Brain pericyte (primary cell): ENCODE results near the gene NTNG1.

ENCODE experiments used
- DNase-seq: peaks from one replicate; pipeline ENCODE4 v3.0.0-alpha.2; 2012; ENCODE audit warnings: low read depth, low spot score

Gene NTNG1

DNA sequence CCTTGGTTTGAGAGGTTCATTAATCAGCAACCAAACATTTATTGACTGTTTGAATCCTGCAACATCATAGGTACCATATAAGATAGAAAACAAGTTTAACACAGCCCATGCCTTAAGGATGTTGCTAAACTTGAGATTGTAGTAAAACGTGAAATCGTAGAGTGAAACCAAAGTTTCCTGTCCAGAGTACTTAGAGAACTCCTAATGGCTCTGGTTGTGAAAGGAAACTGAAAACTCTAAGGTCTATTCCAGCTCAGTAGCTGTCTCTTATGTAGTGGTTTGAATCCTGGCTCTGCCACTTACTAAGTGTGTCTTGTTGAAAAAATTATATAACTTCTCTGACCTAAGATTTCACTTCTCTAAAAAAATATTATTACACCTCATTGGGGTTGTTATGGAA lies 310.9 kb downstream of the NTNG1 start:
- no peak for DNase-seq

- DNase-seq, result no peak
These were observed 314.0 kb downstream of the NTNG1 start for GRCh38 chr1:107454791-107455190.

DNA sequence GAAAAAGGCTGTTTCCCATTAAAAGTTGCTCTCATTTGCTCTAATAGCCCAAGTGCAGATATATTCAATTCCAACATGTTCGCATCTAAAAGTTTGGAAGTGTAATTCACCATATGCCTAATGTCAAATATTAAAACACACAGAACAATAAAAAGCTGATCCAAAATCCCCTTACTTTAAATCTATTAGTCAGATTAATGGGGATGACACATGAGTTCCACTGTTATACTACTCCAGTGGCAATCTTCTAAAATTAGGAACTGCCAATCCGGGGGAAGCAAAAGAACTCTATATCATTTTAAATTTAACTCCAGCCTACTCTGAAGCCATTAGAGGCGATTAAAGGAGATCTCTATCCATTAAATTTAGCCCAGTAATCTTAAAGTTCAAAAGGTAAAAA lies 317.1 kb downstream of the NTNG1 start:
- DNase-seq, result no peak

DNA sequence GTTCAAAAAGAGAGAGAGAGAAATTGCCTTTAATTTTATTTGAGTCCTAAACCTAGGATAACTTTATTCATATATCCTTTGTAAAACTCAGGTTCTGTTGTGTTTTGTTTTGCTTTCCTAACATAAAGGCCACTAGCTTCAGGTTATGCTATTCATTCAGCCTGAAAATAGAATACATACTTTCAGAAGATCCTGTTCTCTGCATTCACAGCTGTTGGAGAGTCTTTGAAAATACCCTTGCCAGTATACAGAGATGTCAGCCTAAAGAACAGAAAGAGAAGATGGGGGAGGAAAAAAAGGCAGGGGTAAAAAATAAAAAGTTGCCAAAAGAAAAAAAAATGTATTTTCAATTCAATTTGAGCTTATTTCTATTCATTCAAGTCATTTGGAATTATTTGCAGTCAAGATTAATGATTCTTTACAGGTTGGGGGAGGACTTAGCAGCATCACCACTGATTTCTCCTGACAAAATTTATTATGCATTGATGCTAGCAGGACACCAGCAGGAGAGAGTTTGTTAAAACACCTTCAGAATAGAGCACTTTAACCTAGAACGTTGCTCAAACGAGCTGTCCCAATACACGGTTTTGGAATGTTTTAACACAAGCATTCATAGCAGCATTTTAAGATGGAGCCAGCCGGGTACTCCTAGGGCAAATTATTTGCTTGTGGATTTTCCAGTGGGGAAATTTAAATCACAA lies 318.5 kb downstream of the NTNG1 start:
- DNase-seq, result no peak

DNA sequence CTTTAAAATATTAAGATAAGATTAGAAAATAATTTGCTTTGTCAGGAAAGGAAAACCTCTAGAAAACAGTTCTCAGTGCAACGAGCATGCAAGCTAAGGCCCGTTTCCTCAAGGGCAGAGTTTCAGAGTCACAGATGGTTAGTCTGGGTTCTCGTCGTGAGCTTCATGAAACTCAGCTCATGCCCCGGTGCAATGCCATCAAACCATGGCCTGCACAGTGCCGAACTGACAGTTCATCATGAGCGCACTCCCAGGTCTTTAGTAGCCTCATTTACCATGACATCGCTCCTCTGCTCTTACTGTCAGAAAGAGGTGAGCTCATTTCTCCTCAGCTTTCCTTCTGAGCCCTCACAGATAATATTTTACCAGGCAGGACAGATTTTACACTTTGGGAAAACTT lies 319.2 kb downstream of the NTNG1 start:
- DNase-seq, result no peak

DNA sequence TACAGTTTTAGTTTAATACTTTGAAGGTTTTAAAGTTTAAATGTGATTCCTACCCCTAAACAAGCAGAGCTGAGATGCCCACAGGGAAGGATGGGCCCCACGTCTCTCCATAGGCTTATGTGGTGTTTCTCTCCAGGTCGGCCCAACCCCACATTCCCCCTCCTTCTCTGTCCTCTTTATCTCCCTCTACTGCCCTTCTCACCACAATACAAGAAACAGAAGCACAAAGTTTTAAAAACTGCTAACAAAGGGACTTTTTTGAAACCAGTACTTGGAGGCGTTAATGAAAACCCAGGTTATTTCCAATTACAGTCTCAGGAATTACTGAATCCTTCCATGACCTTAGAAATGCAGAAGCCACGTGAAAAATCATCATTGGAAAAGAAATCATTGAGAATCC lies 324.0 kb downstream of the NTNG1 start:
- no peak for DNase-seq

GRCh38 chr1:107467286-107467685 lies 326.4 kb downstream of the NTNG1 start:
- no peak for DNase-seq

DNA sequence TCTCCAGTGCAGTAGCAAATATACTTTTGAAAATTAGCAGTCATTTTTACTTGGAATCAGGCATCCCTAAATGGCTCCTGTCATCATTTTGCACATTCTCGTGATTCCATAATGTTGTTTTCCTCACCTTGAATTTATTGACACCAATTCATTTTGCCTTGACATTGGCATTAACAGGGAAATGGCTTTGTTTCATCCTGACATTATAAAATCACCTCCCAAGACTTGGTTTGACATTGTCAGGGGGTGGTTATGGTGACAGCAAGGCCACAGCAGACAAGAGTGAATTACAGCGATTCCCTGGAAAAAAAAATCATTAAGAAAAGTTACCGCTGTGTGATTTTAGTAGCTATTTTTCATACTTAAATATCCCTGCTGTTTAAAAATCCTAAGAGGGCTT lies 327.0 kb downstream of the NTNG1 start:
- no peak for DNase-seq

GRCh38 chr1:107473065-107473464 lies 332.2 kb downstream of the NTNG1 start:
- DNase-seq, result no peak

DNA sequence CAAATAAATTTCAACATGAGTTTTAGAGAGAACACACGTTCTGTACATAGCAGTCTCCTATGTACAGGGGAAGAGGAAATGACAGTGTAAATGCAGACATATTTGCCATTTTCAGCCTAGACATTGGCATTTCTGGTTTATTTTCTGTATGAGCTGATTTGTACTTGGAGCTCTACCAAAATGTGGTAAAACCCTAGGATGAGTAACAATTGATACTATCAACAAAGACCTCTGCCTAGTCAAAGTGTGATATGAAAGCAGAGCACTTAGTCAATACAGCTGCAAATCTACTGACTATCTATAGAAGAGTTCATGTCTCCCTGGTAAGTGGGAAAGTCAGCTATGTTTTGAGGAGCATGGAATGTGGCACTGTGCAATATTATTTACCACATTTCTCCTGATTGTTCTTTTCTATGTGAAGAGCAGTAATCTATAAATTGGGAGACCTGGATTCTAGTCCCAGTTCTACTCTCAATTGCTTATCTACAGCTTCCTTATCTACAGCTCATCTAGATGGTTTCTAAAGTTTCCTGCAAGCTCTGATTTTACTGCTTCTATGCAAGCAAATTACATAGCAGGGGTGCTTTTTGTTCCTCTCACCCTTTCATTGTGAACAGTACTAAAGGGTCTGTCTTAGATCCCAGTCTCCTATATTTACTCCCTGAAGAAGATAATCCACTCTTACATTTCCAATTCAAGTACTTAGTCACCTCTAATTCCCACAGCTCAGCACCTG lies 334.2 kb downstream of the NTNG1 start:
- DNase-seq, result no peak

DNA sequence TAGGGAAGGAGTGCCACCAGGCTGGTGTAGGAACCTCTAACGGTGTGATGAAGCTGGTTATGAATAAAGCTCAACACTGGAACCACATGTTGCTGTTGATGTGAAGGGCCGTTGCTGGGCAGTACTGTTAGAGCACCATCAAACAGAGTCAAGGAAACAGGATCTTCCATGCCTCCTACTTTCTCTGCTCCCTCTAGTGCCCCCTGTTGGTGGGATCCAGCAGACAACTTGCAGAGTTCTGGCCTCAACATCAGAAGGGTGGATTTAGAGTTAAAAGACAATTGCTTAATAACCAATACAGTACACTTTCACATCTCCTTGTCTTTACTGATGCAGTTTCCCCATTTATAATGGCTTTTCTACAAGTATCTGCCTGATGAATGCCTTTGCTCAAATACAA lies 336.4 kb downstream of the NTNG1 start:
- no peak for DNase-seq

- no peak for DNase-seq
These were observed 339.1 kb downstream of the NTNG1 start for GRCh38 chr1:107479865-107480350.

GRCh38 chr1:107480548-107481415 lies 339.9 kb downstream of the NTNG1 start:
- no peak for DNase-seq

- no peak for DNase-seq
These were observed 341.0 kb downstream of the NTNG1 start for GRCh38 chr1:107481756-107482384.

DNA sequence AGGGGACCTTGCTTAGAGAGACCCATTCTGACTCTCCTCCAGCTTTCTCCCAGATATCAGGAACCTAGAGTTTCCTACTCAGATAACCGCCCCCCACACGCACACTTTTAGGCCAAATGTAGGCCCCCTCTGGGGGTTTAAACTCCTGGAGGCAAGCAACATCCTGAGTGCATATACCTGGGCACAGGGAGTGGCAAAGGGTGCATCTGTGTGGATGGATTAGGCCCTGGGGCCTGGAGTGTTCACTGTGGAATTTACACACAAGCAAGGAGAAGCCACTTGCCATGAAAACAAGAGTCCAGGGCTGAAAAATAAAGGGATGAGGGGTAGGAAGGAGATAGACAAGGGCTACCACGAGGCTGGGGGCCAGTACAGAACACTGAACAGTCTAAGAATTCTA lies 343.1 kb downstream of the NTNG1 start:
- no peak for DNase-seq

DNA sequence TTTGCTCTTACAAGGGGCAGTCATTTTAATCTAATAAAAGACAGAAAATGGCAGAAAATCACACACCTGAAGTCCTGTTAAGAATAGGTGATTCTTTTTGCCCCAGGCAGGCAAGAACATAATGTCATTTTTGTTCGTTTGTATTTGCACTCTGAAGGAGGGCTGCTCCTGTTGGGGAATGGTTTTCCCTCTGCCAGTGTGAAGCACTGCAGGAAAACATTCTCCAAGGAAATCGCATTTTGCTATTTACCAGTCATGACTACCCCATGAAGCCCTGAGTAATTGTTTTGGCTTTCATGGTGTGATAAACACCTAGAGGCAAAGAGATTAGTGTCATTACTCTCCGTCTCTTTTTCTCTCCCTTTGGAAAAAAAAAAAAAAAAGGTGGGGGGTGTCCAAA lies 345.5 kb downstream of the NTNG1 start:
- DNase-seq, result no peak

GRCh38 chr1:107487506-107487905 lies 346.7 kb downstream of the NTNG1 start:
- no peak for DNase-seq

- DNase-seq, result no peak
These were observed 350.7 kb downstream of the NTNG1 start for GRCh38 chr1:107491582-107491981.

DNA sequence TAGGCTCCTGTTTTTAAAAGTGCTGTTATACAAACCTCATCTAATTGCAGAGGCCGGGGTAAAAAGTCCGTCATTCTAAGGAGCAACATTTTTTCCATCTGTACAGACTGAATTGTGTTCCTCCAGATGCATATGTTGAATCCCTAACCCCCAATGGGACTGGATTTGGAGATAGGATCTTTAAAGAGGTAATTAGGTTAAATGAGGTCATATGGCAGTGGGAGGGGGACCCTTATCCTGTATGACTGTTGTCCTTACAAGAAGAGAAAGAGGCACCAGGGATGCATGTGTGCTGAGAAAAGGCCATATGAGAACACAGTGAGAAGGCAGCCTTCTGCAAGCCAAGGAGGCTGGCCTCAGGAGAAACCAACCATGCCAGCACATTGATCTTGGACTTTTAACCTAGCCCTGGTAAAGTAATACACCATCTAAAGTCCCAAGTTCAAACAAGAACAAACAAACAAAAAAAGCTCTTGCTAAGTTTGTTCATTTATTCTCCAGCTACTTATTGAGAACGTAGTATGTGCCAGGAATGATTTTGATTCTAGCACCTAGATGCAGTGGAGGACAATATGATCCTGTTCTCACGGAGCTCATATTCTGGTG lies 352.4 kb downstream of the NTNG1 start:
- no peak for DNase-seq

GRCh38 chr1:107494061-107494460 lies 353.2 kb downstream of the NTNG1 start:
- no peak for DNase-seq

GRCh38 chr1:107496002-107496401 lies 355.2 kb downstream of the NTNG1 start:
- no peak for DNase-seq
